IMR-90 (cell line): Measurements from ENCODE around the gene GTF2F2. TPM values are rescaled to one million over a fixed set of nuclear protein-coding genes. Genes with fewer than 3 reads are reported as not detected.

Source experiments
- ATAC-seq: fragments of 200-7000 bp; cut with Tn5 transposase; 2 replicates; pipeline ENCODE4 v1.9.1; 2020; ENCODE audit warnings: low read depth, mild to moderate bottlenecking, moderate library complexity
- BruUV-seq: library from RNA; stranded (reverse); fragments of 400-500 nt; replicated peaks from 2 replicates; lab custom pipeline; 2021; lab: Mats Ljungman, UMichigan
- CTCF ChIA-PET: fragments of 300-600 bp; formaldehyde crosslinking; extraction: SDS; loops from one replicate; lab custom pipeline; 2021; ENCODE audit warnings: antibody characterized with exemption; lab: Yijun Ruan, JAX
- POLR2A ChIA-PET: fragments of 300-600 bp; sonication (Branson Sonifier 250); formaldehyde crosslinking; loops from one replicate; lab custom pipeline; 2022; ENCODE audit warnings: antibody characterized with exemption; ENCODE audit not compliant: unreplicated experiment; lab: Charles Lee
- DNase-seq: peaks from one replicate; pipeline ENCODE4 v3.0.0; 2013
- H2AFZ ChIP-seq: replicated peaks from 2 replicates; pipeline ENCODE3; 2013; ENCODE audit warnings: low read length, mild to moderate bottlenecking; ENCODE audit not compliant: poor library complexity
- H2AK5ac ChIP-seq: 2 replicates; pipeline ENCODE4 v1.6.1; 2013; ENCODE audit warnings: low read depth, low read length, inconsistent platforms
- H2AK9ac ChIP-seq: replicated peaks from 2 replicates; pipeline ENCODE3; 2013; ENCODE audit warnings: mild to moderate bottlenecking, low read depth, low read length, moderate library complexity; ENCODE audit not compliant: poor library complexity
- H2BK120ac ChIP-seq: 2 replicates; pipeline ENCODE4 v1.6.1; 2013; ENCODE audit warnings: low read depth, low read length, inconsistent platforms
- H2BK15ac ChIP-seq: 3 replicates; pipeline ENCODE4 v1.6.1; 2013; ENCODE audit warnings: low read depth, low read length, inconsistent platforms
- H2BK20ac ChIP-seq: 2 replicates; pipeline ENCODE4 v1.6.1; 2013; ENCODE audit warnings: low read depth, mild to moderate bottlenecking, inconsistent platforms, low read length, moderate library complexity
- H2BK5ac ChIP-seq: 2 replicates; pipeline ENCODE4 v1.6.1; 2013; ENCODE audit warnings: mild to moderate bottlenecking, low read depth, low read length, inconsistent platforms; ENCODE audit not compliant: poor library complexity, severe bottlenecking
- H3K14ac ChIP-seq: replicated peaks from 2 replicates; pipeline ENCODE4 v1.6.1; 2013; ENCODE audit warnings: low read depth, low read length, inconsistent platforms
- H3K18ac ChIP-seq: 2 replicates; pipeline ENCODE4 v1.6.1; 2013; ENCODE audit warnings: low read depth, low read length, control low read depth
- H3K23ac ChIP-seq: 2 replicates; pipeline ENCODE4 v1.6.1; 2013; ENCODE audit warnings: low read depth, low read length, inconsistent platforms
- H3K27ac ChIP-seq: 2 replicates; pipeline ENCODE4 v1.5.1; 2013; ENCODE audit warnings: mild to moderate bottlenecking, control low read depth, low read length; ENCODE audit not compliant: insufficient read depth
- H3K27me3 ChIP-seq: 2 replicates; pipeline ENCODE4 v1.6.1; 2013; ENCODE audit warnings: low read length; ENCODE audit not compliant: control insufficient read depth, insufficient read depth
- H3K36me3 ChIP-seq: 2 replicates; pipeline ENCODE4 v1.6.1; 2013; ENCODE audit warnings: low read length, mixed read lengths; ENCODE audit not compliant: control insufficient read depth, insufficient read depth
- H3K4ac ChIP-seq: 2 replicates; pipeline ENCODE4 v1.6.1; 2013; ENCODE audit warnings: low read depth, low read length, inconsistent platforms
- H3K4me1 ChIP-seq: 2 replicates; pipeline ENCODE4 v1.6.1; 2013; ENCODE audit warnings: low read length, mixed read lengths; ENCODE audit not compliant: control insufficient read depth, insufficient read depth
- H3K4me2 ChIP-seq: 2 replicates; pipeline ENCODE4 v1.6.1; 2013; ENCODE audit warnings: low read depth, mild to moderate bottlenecking, control low read depth, low read length, moderate library complexity
- H3K4me3 ChIP-seq: 2 replicates; pipeline ENCODE4 v1.5.1; 2013; ENCODE audit warnings: low read depth, mild to moderate bottlenecking, control low read depth, low read length, moderate library complexity; ENCODE audit not compliant: insufficient read depth
- H3K56ac ChIP-seq: 2 replicates; pipeline ENCODE4 v1.6.1; 2013; ENCODE audit warnings: low read length, inconsistent platforms; ENCODE audit not compliant: insufficient read depth; ENCODE audit errors: extremely low read depth
- H3K79me1 ChIP-seq, 2 experiments: 2 replicates each; pipeline ENCODE4 v1.6.1; 2013; ENCODE audit warnings: low read length in 2 of 2, inconsistent platforms in 1 of 2, low read depth in 1 of 2
- H3K9ac ChIP-seq: 2 replicates; pipeline ENCODE4 v1.6.1; 2013; ENCODE audit warnings: low read depth, low read length, control low read depth
- H3K9me1 ChIP-seq: 2 replicates; pipeline ENCODE4 v1.6.1; 2013; ENCODE audit warnings: low read length, inconsistent platforms; ENCODE audit not compliant: insufficient read depth
- H3K9me3 ChIP-seq: 2 replicates; pipeline ENCODE4 v1.6.1; 2013; ENCODE audit warnings: low read length; ENCODE audit not compliant: control insufficient read depth, insufficient read depth
- H4K20me1 ChIP-seq: 2 replicates; pipeline ENCODE4 v1.6.1; 2013; ENCODE audit warnings: low read length, inconsistent platforms; ENCODE audit not compliant: insufficient read depth
- H4K5ac ChIP-seq: 2 replicates; pipeline ENCODE4 v1.6.1; 2013; ENCODE audit warnings: mild to moderate bottlenecking, low read depth, low read length, control low read depth
- H4K8ac ChIP-seq, 2 experiments: 2 replicates each; pipeline ENCODE4 v1.6.1; 2013; ENCODE audit warnings: low read depth in 2 of 2, low read length in 2 of 2, control low read depth in 1 of 2, inconsistent platforms in 1 of 2
- H4K91ac ChIP-seq: 2 replicates; pipeline ENCODE4 v1.6.1; 2013; ENCODE audit warnings: low read depth, low read length, inconsistent platforms; ENCODE audit not compliant: insufficient read depth
- BHLHE40 ChIP-seq: fragments of 150-350 bp; IDR thresholded peaks from 2 replicates; pipeline ENCODE4 v1.6.1; 2016; ENCODE audit warnings: mild to moderate bottlenecking, low read depth, low read length
- CEBPB ChIP-seq: IDR thresholded peaks from 2 replicates; pipeline ENCODE4 v1.6.1; 2012; ENCODE audit warnings: low read depth, low read length, improper control_type of control experiment
- CHD1 ChIP-seq: IDR thresholded peaks from 2 replicates; pipeline ENCODE4 v1.6.1; 2012; ENCODE audit warnings: low read depth, low read length, improper control_type of control experiment
- CTCF ChIP-seq: conservative IDR thresholded peaks from 2 replicates; pipeline ENCODE4 v1.5.1; 2012; ENCODE audit warnings: mild to moderate bottlenecking, low read depth, low read length, improper control_type of control experiment
- FOS ChIP-seq: fragments of 150-350 bp; IDR thresholded peaks from 2 replicates; pipeline ENCODE4 v1.6.1; 2016; ENCODE audit warnings: low read depth, low read length
- MAFK ChIP-seq: IDR thresholded peaks from 2 replicates; pipeline ENCODE4 v1.6.1; 2012; ENCODE audit warnings: low read depth, low read length, improper control_type of control experiment
- MXI1 ChIP-seq: IDR thresholded peaks from 2 replicates; pipeline ENCODE4 v1.6.1; 2012; ENCODE audit warnings: low read depth, mild to moderate bottlenecking, low read length, moderate library complexity, borderline replicate concordance
- NFE2L2 ChIP-seq: fragments of 150-350 bp; IDR thresholded peaks from 2 replicates; pipeline ENCODE4 v1.6.1; 2016; ENCODE audit warnings: low read depth, mild to moderate bottlenecking, low read length
- POLR2A ChIP-seq: IDR thresholded peaks from 2 replicates; pipeline ENCODE4 v1.6.1; 2012; ENCODE audit warnings: mild to moderate bottlenecking, low read depth, low read length
- RFX5 ChIP-seq: IDR thresholded peaks from 2 replicates; pipeline ENCODE4 v1.8.0; 2012; ENCODE audit warnings: low read depth, mild to moderate bottlenecking, low read length, moderate library complexity
- SMC3 ChIP-seq: fragments of 150-350 bp; IDR thresholded peaks from 2 replicates; pipeline ENCODE4 v1.6.1; 2016; ENCODE audit warnings: low read depth, mild to moderate bottlenecking, antibody characterized with exemption, low read length, moderate library complexity
- USF2 ChIP-seq: fragments of 150-350 bp; IDR thresholded peaks from 2 replicates; pipeline ENCODE4 v1.6.1; 2017; ENCODE audit warnings: mild to moderate bottlenecking, antibody characterized with exemption, low read length, low read depth
- WGBS, 2 experiments: methylation state at CpG; one replicate each; pipeline versions ENCODE4 v1.1.5 to v1.1.7; 2013; ENCODE audit warnings: missing lambda C conversion rate in 2 of 2; ENCODE audit not compliant: insufficient read length in 1 of 2; ENCODE audit errors: extremely low coverage in 2 of 2; 5-methylcytosine and 5-hydroxymethylcytosine counted together
- dilution Hi-C: fragments of 300-500 bp; cut with HindIII; formaldehyde crosslinking; loops from one replicate; pipeline ENCODE4 v1.14.3; 2018; ENCODE audit warnings: low sequenced_read_pairs; ENCODE audit not compliant: unreplicated experiment
- in situ Hi-C: fragments of 300-500 bp; cut with MboI; formaldehyde crosslinking; loops from 3 replicates; pipeline ENCODE4 v1.14.3; 2019; ENCODE audit warnings: low sequenced_read_pairs, inconsistent platforms, mixed read lengths
- intact Hi-C: fragments of 100-400 bp; cut with micrococcal nuclease; formaldehyde crosslinking; loops from 2 replicates; pipeline ENCODE4 v1.10.0; 2022
- polyA plus RNA-seq, 3 experiments: library from polyadenylated mRNA; depleted of rRNA; stranded (reverse); fragments of >200 nt; gene quantifications; 2 replicates each; pipeline ENCODE4 v1.2.3, GENCODE V29; 2012; ENCODE audit warnings: low replicate concordance in 1 of 3
- total RNA-seq: library from RNA; depleted of rRNA; stranded (reverse); fragments of >200 nt; gene quantifications from 2 replicates; pipeline ENCODE4 v1.2.3, GENCODE V29; 2012
- TF ChIP-seq, protein P1 (sequence below): fragments of 150-350 bp; IDR thresholded peaks from 2 replicates; pipeline ENCODE4 v1.6.1; 2016; ENCODE audit warnings: low read depth, mild to moderate bottlenecking, low read length, moderate library complexity, borderline replicate concordance

GTF2F2 gene
- total and polyA plus RNA-seq, 2 of the 4 experiments (the other 2 are of a cell fraction) = 16.5 to 21.0 TPM

- H3K23ac ChIP-seq = no peak overlapping the region
- POLR2A ChIA-PET = no interaction called here
These were observed 95.2 kb downstream of the GTF2F2 start for GRCh38 chr13:45215392-45216077.

More at GRCh38 chr13:45215392-45216077, 95.2 kb downstream of the GTF2F2 start:
- H3K36me3 ChIP-seq = peaks cover 2% of the 10 kb centered on the region
- dilution Hi-C loops (no loop called here), intact Hi-C loops (no loop called here), in situ Hi-C loops (no loop called here)
- no peak overlapping the region for H4K8ac ChIP-seq
- no peak overlapping the region for H2BK20ac ChIP-seq
- no peaks in the 10 kb centered on the region for H3K27me3 ChIP-seq
- no peak overlapping the region for H3K56ac ChIP-seq
- H3K9ac ChIP-seq = no peak overlapping the region
- no peak overlapping the region for H3K4me3 ChIP-seq
- no peak overlapping the region for H3K14ac ChIP-seq
- TF ChIP-seq USF2 (no peak), MXI1 (no peak), SMC3 (no peak), NFE2L2 (no peak), POLR2A (no peak), MAFK (no peak), CEBPB (no peak), CTCF (no peak), CHD1 (no peak), RFX5 (no peak), BHLHE40 (no peak), FOS (no peak)
- TF ChIP-seq, protein P1, sequence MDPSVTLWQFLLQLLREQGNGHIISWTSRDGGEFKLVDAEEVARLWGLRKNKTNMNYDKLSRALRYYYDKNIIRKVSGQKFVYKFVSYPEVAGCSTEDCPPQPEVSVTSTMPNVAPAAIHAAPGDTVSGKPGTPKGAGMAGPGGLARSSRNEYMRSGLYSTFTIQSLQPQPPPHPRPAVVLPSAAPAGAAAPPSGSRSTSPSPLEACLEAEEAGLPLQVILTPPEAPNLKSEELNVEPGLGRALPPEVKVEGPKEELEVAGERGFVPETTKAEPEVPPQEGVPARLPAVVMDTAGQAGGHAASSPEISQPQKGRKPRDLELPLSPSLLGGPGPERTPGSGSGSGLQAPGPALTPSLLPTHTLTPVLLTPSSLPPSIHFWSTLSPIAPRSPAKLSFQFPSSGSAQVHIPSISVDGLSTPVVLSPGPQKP = no peak
- BruUV-seq = no TSS peak
- 100% methylated on average over 6 of the region's 9 CpGs; no CpG with 5 or more reads in 1 of the 2 experiments for WGBS, 2 experiments
- DNase-seq (no peak), ATAC-seq (no peak)
- H3K18ac ChIP-seq = no peak overlapping the region
- no peaks in the 10 kb centered on the region for H3K9me3 ChIP-seq
- peaks cover 16 to 32% of the 10 kb centered on the region in 2 experiments for H3K79me1 ChIP-seq
- no peak overlapping the region for H2AK9ac ChIP-seq
- no peaks in the 10 kb centered on the region for H4K20me1 ChIP-seq
- H2AK5ac ChIP-seq = no peak overlapping the region
- no peak overlapping the region for H3K4me2 ChIP-seq
- no peak overlapping the region for H4K5ac ChIP-seq
- no peak overlapping the region for H3K27ac ChIP-seq
- H4K91ac ChIP-seq = no peak overlapping the region
- no peak overlapping the region for H3K4ac ChIP-seq
- H2BK120ac ChIP-seq = no peak overlapping the region
- H3K4me1 ChIP-seq = no peaks in the 10 kb centered on the region
- CTCF ChIA-PET = interaction anchor here (0.6 kb wide), 1 partner anchor 1787 kb away, joined by 7 read pairs; no protein-coding TSS in a partner anchor
- H3K9me1 ChIP-seq = peaks cover 2% of the 10 kb centered on the region; the same call in 1 of the 2 replicates
- no peak overlapping the region for H2AFZ ChIP-seq
- no peak overlapping the region for H2BK15ac ChIP-seq
- no peak overlapping the region for H2BK5ac ChIP-seq
